NB4 (cell line): ENCODE results near the gene EEF1E1.
"Not testable (repeated sequence)": the region's sequence is repeated elsewhere in the genome, so short reads cannot be mapped to it uniquely, and the experiment has no call there.

ENCODE experiments used
- CTCF ChIP-seq: IDR thresholded peaks from one replicate; pipeline ENCODE4 v1.5.1; 2012; ENCODE audit warnings: low read depth, low read length
- POLR2A ChIP-seq: IDR thresholded peaks from 2 replicates; pipeline ENCODE4 v1.6.1; 2011; ENCODE audit warnings: mild to moderate bottlenecking; ENCODE audit not compliant: insufficient read length; ENCODE audit errors: extremely low read depth

DNA sequence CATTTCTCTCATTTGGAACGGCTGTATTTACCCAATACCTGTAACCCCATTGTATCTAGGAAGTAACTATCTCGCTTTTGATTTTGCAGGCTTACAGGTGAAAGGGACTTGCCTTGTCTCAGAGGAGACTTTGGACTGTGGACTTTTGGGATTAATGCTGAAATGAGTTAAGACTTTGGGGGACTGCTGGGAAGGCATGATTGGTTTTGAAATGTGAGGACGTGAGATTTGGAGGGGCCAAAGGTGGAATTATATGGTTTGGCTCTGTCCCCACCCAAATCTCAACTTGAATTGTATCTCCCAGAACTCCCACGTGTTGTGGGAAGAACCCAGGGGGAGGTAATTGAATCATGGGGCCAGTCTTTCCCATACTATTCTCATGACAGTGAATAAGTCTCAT, 56.6 kb downstream of the EEF1E1 start:
- not testable (repeated sequence) for TF ChIP-seq CTCF, POLR2A
